NCI-H526 treated with DMSO at 0.1 percent for 48 hours (cell line): ENCODE measurements around the gene GCSAML.

ENCODE experiments used
- DNase-seq: peaks from one replicate; lab custom pipeline; 2025; lab: John Stamatoyannopoulos, UW

The GCSAML gene

GRCh38 chr1:247574664-247575063, 25.7 kb downstream of the GCSAML start:
- DNase-seq, result no peak

- peak; percentile 2 for DNase-seq
Observed at GRCh38 chr1:247576514-247576913, 27.6 kb downstream of the GCSAML start.

DNA sequence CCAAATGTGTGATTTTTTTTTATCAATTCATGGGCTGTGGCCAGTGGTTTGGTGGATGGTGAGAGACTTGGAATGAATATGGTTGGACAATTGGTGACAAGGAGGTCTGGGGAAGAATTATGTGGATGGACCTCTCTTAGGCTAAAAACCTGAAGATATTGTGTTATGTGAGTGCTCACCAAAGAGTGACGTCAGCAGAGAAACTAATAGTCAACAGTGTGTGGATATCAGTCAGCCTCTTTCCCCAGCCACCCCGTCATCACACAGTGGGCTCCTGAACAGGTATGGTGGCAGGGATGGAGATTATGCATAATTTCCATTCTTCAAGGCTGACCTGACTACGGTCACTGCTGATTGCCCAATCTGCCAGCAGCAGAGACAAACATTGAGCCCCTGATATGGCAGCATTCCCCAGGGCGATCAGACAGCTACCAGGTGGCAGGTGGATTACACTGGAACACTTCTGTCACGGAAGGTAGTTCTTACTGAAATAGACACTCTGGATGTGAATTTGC, 30.1 kb downstream of the GCSAML start:
- no peak for DNase-seq

GRCh38 chr1:247588060-247588459, 39.1 kb downstream of the GCSAML start, which contains the start of gene OR2G2:
Gene OR2G2 (plus strand): TSS chr1:247588360. CDS start chr1:247588360, 0 bp downstream.
- no peak for DNase-seq

- no peak for DNase-seq
Observed at GRCh38 chr1:247605286-247605685, 56.4 kb downstream of the GCSAML start, which contains the start of gene OR2G3. Gene OR2G3 (plus strand): TSS chr1:247605586. CDS start chr1:247605586, 0 bp downstream.

DNA sequence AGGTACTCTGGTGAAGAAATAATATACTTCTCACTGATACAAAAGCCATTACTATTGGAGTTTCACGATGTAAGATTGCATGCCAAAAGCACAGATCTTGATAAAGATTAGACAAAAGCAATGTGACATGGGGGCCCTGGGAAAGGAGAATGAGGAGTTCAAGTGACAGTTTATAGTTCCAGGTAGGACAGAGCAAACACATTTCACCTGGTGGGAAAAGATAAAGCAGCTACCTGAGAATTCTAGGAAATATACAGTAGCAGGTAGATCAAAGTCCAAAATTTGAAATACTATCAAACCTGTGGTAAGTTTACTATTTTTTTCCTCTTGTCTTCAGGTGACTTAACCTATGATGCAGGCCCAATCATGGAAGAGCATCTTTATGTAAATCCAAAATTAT, 64.5 kb downstream of the GCSAML start:
- DNase-seq, result no peak

DNA sequence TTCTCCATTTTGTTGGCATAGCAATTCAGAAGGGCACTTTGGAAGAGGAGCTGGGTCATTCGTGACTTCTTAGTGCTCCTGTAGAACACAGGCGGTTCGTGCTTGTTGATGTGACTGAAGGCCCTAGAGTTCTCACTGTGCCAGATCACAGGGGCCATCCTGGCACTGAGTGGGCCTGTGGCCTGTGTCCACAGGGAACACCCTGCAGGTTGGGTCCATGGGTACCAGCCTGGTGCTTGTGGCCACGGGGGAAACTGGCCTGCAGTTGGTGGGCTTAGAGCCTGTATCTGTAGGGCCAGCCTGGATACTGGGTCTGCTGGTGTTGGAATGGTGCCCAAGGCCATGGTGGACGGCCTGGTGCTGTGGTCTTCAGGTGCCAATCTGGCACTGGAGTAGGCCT, 65.7 kb downstream of the GCSAML start:
- DNase-seq, result no peak
